Measurements from ENCODE around the gene ACP7. TPM values are rescaled to one million over a fixed set of nuclear protein-coding genes. Genes with fewer than 3 reads are reported as not detected.

Gene ACP7
- polyA plus RNA-seq, 1 donor = 0.15 TPM

DNA sequence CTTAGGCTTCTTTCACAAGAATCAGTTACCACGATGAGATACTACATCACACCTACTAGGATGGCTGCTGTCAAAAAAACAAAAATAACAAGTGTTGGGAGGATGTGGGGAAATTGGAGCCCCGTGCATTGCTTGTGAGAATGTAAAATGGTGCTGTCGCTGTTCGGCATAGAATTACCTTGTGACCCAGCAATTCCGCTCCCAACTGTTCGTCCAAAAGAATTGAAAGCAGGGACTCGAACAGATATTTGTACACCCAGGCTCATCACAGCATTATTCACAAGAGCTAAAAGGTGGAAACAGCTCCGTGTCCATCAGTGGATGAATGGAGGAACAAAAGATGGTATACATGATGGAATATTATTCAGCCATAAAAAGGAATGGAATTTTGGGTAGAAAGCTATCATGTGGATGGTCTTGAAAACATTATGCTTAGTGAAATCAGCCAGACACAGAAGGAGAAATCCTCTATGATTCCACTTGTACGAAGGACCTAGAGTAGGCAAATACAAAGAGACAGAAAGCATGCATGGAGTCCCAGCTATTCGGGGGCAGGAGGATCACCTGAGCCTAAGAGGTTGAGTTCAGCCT lies 64.9 kb downstream of the ACP7 start:
- no peak for DNase-seq (ENCODE audit: low read depth)

DNA sequence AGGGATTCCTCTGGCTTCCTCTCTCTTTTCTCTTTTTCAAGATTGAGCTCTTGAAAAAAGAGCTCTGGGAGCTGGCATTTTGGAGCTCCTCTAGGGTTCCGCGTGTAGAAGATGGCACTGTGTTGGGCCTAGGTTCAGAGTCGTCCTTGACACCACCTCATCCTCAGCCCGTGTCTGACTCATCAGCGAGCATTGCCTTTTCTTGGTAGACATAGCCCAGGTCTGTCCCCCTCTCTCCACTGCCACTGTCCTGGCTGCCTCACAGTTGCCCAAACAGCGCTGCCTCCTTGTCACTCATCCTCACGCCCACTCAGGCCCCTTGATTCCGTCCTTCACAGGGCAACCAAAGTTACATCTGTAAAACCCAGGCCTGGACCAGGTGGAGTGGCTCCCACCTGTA lies 66.1 kb downstream of the ACP7 start:
- no peak for DNase-seq (ENCODE audit: low read depth)

DNA sequence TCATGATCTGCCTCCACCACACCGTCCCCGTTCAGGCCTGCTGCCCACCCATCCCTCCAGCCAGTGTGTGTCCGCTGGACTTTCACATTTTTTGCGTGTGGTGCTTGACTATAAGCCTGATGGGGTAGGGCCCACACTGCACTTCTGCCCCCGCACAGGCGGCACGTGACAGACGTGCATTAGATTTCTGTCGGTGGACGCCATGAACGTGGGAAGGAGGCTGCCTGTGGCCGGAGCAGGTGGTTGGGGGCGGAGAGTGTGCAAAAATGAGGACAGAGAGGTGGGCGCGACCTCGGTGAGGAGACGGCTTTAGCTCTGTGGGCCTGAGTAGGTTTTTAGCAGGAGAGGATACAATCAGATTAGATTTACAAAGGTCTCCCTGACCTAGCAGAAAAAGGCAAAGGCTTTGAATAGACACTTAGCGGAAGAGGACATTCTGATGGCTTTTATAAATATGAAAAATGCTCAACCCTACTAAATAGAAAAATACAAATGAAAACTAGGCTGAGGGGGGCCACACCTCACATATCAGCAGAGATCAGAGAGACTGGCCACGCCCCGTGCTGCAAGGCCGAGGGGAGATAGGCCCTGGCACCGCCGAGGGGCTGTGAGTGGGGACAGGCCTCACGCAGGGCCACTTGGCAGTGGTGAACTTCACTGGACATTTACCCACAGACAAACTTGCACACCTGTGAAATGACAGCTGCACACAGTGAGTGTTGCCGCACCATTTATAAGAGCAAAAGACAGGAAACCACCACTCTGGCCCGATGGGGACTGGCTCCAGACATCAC lies 66.8 kb downstream of the ACP7 start:
- DNase-seq (ENCODE audit: low read depth) = no peak

DNA sequence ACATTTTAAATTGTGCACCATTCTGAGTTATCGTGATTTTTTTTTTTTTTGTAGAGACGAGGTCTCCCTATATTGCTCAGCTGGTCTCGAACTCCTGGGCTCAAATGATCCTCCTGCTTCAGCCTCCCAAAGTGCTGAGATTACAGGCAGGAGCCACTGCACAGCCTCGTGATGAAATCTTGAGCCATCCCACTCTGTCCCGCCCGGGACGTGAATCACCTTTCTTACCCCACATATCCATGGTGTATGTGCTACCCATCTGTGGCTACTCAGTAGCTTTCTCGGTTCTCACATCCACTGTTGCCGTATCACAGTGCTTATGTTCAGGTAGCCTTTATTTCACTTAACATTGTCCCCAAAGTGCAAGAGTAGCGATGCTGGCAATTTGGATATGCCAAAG lies 67.9 kb downstream of the ACP7 start:
- no peak for DNase-seq (ENCODE audit: low read depth)

DNA sequence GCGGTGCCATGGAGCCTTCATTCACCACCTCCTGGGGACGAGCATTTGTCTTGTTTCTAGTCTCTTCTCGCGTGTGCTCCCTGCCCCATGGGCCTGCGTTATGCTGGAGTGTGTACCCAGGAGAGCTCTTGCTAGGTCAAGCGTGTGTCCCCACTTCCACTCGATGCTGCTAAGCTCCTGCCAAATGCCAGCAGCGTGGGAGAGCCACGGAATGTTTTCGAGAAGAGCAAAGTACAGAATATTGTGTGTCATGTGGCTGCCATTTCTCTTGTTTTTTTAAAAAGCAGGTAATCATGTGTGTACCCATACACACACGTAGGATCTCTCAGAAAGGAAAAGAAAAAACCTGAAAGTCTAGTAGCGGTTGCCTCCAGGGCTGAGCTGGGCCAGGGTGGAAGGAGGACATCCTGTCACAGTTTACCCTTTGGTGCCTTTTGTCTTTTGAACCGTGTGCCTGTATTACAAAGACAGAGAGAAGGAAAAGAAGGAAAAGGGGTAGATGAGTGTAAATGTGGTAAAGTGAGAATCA lies 70.0 kb downstream of the ACP7 start:
- DNase-seq (ENCODE audit: low read depth) = no peak

DNA sequence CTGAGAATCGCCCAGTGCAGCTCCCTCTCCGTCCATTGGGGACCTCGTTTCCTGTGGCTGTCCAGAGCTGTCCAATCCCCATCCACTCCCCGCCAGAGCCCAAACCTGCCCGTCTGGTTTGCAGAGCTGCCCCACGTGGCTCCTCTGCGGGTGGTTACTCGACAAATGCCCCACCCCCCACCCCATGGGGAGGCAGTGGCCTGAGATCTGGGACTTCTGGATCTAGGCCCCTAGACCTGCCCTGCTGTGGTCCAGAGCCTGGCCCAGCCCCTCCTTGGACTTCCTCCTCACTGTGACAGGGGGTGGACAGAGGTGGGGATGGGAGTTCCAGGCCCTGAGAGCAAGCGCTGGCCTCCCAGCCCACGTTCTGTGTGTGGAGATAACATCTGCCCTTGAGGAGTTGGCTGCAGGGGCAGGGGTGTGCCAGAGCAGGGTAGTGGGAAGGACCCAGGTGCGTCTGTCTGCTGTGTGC lies 70.5 kb downstream of the ACP7 start:
- no peak for DNase-seq (ENCODE audit: low read depth)

DNA sequence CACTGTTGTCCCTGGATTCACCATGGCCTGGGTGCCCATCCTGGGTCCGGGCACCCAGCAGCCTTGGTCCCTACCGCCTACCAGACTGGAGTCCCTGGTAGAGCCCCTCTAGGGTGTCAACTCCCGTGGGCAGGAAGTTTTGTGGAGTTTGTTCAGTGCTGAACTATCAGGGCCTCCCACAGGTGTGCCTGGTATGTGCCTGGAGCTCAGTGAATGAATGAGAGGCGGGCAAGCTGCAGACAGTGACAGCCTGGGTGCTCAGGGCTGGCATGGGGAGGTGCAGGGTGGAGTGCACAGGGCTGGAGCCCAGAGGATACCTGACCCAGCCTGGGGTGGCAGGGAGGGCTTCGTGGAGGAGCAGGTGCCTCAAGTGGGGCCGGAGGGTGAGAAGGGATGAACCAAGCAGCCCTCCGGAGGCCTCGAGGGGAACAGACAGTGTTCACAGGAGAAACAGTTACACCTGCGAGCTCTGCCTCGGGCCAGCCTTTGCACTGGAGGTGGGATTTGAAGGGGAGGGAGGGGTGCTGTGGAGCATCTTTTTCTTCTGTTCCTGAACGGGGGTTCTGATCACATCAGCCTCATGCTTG lies 71.0 kb downstream of the ACP7 start:
- DNase-seq (ENCODE audit: low read depth) = no peak

DNA sequence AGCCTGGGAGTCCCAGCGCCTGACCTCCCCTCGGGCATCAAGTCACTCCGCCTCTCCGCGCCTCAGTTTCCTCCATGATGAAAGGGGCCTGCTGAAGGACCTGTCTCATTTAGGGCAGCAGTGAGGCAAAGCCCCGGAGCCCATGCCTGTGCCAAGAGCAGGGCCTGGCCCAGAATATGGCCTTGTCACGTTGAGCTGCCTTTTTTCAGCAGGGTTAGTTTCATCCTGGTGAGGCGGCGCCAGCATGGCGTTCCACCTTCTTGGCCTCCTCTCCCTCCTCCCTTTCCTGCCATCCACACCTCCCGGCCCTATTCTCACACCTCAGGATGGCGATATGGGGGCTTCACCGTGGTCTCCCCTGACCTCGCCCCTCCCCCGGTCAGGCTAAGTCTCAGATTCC lies 71.6 kb downstream of the ACP7 start:
- DNase-seq (ENCODE audit: low read depth) = no peak

DNA sequence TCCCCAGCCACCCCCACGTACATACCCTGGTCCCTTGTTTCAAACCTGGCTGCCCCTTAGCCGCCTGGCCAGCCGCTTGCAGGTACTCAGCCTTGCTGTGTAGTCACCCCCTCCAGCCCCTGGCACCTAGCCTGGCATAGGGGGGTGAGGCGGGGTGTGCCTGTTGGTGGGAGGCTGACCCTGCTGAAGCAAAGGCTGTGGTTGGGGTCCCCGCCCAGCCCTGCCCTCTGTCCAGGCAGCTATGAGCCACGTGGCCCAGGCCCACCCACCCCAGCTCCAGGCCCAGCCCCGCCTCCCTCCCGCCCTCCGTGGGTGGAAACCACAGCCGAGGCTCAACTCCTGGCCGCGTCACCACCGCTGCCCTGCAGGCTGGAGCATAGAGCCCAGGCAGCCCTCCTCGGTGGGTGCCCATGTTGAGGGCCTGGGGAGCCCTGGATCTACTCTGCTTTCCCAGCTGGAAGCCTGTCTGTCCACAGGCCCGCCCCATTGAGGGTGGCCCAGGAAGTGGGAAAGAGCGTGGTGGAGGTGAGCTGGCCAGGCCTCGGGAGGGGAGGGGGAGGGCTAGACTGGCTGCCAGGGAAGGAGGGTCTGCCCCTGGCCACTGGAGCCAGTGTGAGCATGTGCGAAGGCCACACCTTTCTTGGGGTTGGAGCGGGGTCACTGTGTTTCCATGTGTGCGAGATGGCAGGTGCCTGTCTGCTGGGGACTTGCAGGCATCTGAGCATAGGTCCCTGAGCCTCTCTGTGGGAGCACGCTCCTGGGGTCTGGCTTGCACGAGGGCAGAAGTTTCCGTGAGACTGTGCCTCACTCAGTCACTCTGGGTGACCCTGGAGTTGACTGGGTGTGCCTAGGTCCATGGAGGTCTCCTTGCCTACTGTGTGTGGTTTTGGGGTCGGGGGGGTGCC lies 72.4 kb downstream of the ACP7 start:
- no peak for DNase-seq (ENCODE audit: low read depth)

DNA sequence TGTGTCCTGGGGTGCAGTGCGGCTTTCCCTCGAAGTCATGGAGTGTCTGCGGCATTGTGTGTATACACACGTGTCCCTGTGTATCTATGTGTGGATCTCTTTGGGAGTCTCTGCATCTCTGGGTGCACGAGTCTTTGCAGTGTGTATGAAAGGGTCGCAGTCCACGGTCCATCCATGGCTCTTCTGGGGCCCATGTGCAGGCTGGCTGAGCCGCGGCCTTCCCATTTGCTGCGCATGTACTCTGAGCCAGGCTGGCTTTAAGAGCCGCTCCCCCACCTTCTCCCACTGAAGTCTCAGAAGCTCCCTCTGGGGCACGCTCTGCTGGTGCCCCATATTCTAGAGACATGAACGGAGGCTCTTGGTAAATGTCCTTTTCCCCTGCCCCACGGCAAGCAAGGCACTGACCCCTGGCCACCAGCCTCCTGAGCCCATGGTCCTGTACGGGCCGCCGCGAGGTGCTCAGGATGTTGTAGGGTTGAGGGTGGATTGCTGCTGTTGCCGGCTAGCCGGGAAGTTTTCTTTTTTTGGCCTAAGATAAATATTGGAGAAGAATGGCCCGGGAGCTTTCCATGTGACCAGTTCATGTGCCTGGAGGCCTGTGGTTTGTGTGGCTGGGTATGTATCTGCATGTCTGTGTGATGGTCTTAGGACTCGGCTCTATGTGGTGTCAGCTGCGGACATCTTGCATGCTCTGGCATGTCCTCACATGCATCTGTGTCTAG lies 73.3 kb downstream of the ACP7 start:
- DNase-seq (ENCODE audit: low read depth) = no peak

DNA sequence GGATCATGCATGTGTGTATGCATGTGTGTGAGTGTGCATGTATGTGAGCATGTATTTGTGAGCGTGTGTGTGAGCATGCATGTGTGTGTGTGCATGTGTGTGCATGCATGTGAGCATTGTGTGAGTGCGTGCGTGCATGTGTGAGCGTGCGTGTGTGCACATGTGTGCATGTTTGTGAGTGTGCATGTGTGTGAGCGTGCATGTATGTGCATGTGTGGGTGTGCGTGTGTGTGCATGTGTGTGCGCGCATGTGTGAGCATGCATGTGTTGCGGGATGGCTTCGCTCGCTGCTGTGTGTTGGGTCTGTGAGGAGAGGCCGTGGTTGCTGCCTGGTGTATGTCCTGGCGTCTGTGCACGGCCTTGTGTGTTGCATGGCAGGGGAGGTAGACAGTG lies 73.8 kb downstream of the ACP7 start:
- no peak for DNase-seq (ENCODE audit: low read depth)

DNA sequence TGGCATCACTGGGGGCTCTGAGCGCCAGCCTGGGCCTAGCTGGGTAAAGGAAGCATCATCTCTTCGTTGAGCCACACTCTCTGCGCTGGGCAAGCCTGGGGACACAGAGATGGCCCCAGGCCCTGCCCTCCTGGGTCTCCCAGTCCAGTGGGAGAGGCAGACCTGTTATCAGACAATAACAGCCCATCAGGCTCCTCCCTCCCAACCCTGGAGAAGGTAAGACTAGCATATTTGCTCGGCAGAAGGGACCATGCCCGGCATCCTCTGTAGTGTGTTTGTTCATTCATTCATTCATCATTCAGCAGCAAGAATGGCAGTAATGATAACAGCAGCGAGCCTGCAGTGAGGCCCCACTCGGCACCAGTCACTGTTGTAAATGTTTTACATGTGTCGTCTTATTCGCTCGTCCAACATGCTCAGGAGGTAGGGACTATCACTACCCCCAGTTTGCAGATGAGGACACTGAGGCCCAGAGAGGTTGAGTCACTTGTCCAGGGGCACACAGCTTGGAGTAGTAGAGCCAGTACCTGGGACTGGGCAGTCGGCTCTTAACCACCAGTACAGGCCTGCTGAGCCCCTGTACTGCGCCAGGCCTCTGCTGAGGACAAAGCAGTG lies 74.6 kb downstream of the ACP7 start:
- no peak for DNase-seq (ENCODE audit: low read depth)

DNA sequence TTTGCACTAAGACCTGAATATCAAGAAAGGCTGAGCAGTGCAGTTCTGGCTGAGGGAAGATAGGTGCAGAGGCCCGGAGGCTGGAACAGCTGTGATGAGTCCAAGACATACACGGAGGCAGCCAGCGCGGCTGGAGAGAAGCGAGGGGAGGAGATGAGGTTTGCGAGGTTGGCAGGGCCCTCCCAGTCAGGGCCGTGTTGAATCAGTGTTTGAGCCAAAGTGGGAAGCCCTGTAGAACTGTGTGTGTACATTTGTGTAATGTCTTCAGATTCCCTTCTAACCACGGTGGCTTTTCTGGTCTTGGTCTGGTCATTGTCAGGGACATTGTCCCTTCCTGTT lies 76.3 kb downstream of the ACP7 start:
- DNase-seq (ENCODE audit: low read depth) = no peak

Other genes with a start within 250 kb of the ACP7 start
- gene HNRNPL, start 234.4 kb upstream of the ACP7 start, polyA plus RNA-seq (ENCODE audit: insufficient read length) = 226 TPM
- gene RINL, start 206.1 kb upstream of the ACP7 start, polyA plus RNA-seq (ENCODE audit: insufficient read length) = 9.6 TPM
- gene SIRT2, start 184.8 kb upstream of the ACP7 start, polyA plus RNA-seq (ENCODE audit: insufficient read length) = 104 TPM
- gene NFKBIB, start 184.4 kb upstream of the ACP7 start, polyA plus RNA-seq (ENCODE audit: insufficient read length) = 9.6 TPM
- gene CCER2, start 172.2 kb upstream of the ACP7 start, polyA plus RNA-seq (ENCODE audit: insufficient read length) = 5.9 TPM
- gene SARS2, start 153.6 kb upstream of the ACP7 start, polyA plus RNA-seq (ENCODE audit: insufficient read length) = 24.1 TPM
- 18.5 TPM for gene MRPS12, start 153.4 kb upstream of the ACP7 start, polyA plus RNA-seq (ENCODE audit: insufficient read length)
- 30.9 TPM for gene FBXO17, start 108.6 kb upstream of the ACP7 start, polyA plus RNA-seq (ENCODE audit: insufficient read length)
- 2.2 TPM for gene FBXO27, start 51.8 kb upstream of the ACP7 start, polyA plus RNA-seq (ENCODE audit: insufficient read length)
- gene PAK4, start 41.4 kb downstream of the ACP7 start, polyA plus RNA-seq (ENCODE audit: insufficient read length) = 17.5 TPM
- 0.06 TPM for gene NCCRP1, start 112.6 kb downstream of the ACP7 start, polyA plus RNA-seq (ENCODE audit: insufficient read length)
- not detected for gene SYCN, start 119.9 kb downstream of the ACP7 start, polyA plus RNA-seq (ENCODE audit: insufficient read length)
- not detected for gene IFNL3, start 160.6 kb downstream of the ACP7 start, polyA plus RNA-seq (ENCODE audit: insufficient read length)
- 0.10 TPM for gene IFNL4, start 164.5 kb downstream of the ACP7 start, polyA plus RNA-seq (ENCODE audit: insufficient read length)
- not detected for gene IFNL2, start 184.0 kb downstream of the ACP7 start, polyA plus RNA-seq (ENCODE audit: insufficient read length)
- not detected for gene IFNL1, start 212.0 kb downstream of the ACP7 start, polyA plus RNA-seq (ENCODE audit: insufficient read length)
- gene LRFN1, start 236.5 kb downstream of the ACP7 start, polyA plus RNA-seq (ENCODE audit: insufficient read length) = 0.77 TPM

Measured in forelimb muscle (tissue), 1 donor.